Ectodermal cell (in vitro differentiated cells): ENCODE measurements around the gene PID1. TPM values are rescaled to one million over a fixed set of nuclear protein-coding genes. Genes with fewer than 3 reads are reported as not detected.
A peak's percentile ranks its signal among the peaks of the same experiment; 100 is the strongest.

Experiments
- H3K27ac ChIP-seq: 2 replicates; pipeline ENCODE4 v1.7.0; 2013; ENCODE audit warnings: mild to moderate bottlenecking, low read depth, low read length; ENCODE audit not compliant: insufficient read depth, poor library complexity, severe bottlenecking
- H3K27me3 ChIP-seq: 2 replicates; pipeline ENCODE4 v1.7.0; 2013; ENCODE audit warnings: mild to moderate bottlenecking, low read length; ENCODE audit not compliant: insufficient read depth, control insufficient read depth, poor library complexity, severe bottlenecking
- H3K36me3 ChIP-seq: one replicate; pipeline ENCODE4 v1.7.0; 2013; ENCODE audit warnings: low read length; ENCODE audit not compliant: control insufficient read depth, insufficient read depth
- H3K4me1 ChIP-seq: one replicate; pipeline ENCODE4 v1.7.0; 2013; ENCODE audit warnings: low read length; ENCODE audit not compliant: control insufficient read depth, insufficient read depth
- H3K4me3 ChIP-seq: 2 replicates; pipeline ENCODE4 v1.7.0; 2013; ENCODE audit warnings: low read depth, low read length, control low read depth; ENCODE audit not compliant: insufficient read depth
- H3K9me3 ChIP-seq: 2 replicates; pipeline ENCODE4 v1.7.0; 2013; ENCODE audit warnings: mild to moderate bottlenecking, low read length, moderate library complexity; ENCODE audit not compliant: control insufficient read depth
- WGBS, 2 experiments: methylation state at CpG; one replicate each; pipeline ENCODE4 v1.1.7; 2013; ENCODE audit warnings: missing lambda C conversion rate in 2 of 2; 5-methylcytosine and 5-hydroxymethylcytosine counted together
- polyA plus RNA-seq, 4 experiments: library from polyadenylated mRNA; stranded (reverse); fragments of 50-300 nt; gene quantifications; one replicate each; pipeline ENCODE4 v1.2.3, GENCODE V29; 2013

The PID1 gene, protein sequence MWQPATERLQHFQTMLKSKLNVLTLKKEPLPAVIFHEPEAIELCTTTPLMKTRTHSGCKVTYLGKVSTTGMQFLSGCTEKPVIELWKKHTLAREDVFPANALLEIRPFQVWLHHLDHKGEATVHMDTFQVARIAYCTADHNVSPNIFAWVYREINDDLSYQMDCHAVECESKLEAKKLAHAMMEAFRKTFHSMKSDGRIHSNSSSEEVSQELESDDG
- 5.1 TPM for polyA plus RNA-seq (2013, experiment 1 of 4)
- polyA plus RNA-seq (2013, experiment 2 of 4): 5.1 TPM
- 4.2 TPM for polyA plus RNA-seq (2013, experiment 3 of 4)
- polyA plus RNA-seq (2013, experiment 4 of 4): 4.9 TPM

DNA sequence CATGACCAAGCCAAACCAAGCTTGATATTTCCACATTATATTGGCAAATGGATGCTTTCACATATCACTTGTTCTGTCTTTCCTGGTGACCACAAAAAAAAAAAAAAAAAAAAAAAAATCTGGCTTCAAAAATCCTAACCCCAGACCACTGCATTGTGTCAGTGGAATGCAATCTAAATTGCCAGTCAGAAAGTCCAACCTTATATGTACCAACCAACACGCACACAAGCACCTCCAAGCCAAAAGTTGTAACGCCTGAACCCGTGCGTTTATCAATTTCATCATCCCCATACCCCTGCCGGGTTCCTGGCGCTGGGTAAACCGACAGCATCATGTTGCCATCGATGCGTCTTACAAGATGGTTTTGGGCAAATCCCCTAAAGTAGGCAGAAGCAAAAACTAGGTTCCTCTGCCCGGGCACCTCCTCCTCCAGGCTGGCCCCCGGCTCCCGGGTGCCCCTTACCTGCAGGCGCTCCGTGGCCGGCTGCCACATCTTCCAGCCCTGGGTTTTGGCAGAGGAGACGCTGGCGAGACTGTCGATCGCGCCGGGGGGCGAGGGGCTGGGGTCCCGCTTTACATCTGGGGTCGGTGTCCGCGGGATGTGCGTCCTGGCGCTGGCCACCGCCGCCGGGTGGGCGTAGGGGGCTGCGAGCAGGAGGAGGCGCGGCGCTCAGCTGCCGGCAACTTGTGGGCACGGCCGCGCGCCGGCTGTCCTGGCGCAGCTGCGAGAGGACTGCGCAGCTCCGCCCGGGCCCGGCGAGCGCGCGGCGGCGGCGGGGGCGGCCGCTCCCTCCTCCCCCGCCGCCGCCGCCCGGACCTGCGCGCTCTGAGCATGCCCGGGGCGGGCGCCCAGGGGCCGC, at the start of gene PID1:
TSS of gene PID1 (minus strand) at position 737 of the 860 bp plus-strand sequence. CDS start at position 493, 244 bp downstream.
- peak within 1 kb of the TSS; percentile 59 for H3K4me3 ChIP-seq
- H3K27me3 ChIP-seq: peaks cover 28% of the 10 kb centered on the region
- H3K27ac ChIP-seq: no peak within 1 kb of the TSS
- H3K9me3 ChIP-seq: no peaks in the 10 kb centered on the region
- no peaks in the 10 kb centered on the region for H3K4me1 ChIP-seq
- WGBS, 2 experiments: 7 to 8% methylated on average over 68 of the region's 68 CpGs
- no peaks in the 10 kb centered on the region for H3K36me3 ChIP-seq

DNA sequence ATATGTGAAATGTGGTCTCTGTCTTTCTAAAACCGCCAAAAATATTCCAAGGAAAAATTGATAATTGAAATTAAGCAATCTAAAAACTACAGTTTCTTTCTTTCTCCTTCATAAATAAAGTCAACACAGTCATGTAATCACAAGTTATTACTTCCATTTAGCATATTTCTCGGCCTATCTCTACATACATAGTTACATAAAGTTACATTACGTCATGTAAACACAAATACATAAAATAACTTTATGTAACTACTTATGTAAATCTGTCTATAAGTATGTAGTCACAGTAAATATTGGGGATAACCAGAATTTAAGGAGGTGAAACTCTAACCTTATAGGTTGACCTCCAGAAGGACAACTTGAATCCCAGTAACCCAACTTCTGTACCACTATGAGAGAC, 48.5 kb upstream of the PID1 start:
- Histone ChIP-seq H3K9me3 (no peaks in the 10 kb centered on the region), H3K4me3 (no peak overlapping the region), H3K4me1 (no peaks in the 10 kb centered on the region), H3K27me3 (no peaks in the 10 kb centered on the region), H3K27ac (no peak overlapping the region), H3K36me3 (no peaks in the 10 kb centered on the region)
- WGBS, 2 experiments: 94 to 96% methylated on average over 2 of the region's 3 CpGs

DNA sequence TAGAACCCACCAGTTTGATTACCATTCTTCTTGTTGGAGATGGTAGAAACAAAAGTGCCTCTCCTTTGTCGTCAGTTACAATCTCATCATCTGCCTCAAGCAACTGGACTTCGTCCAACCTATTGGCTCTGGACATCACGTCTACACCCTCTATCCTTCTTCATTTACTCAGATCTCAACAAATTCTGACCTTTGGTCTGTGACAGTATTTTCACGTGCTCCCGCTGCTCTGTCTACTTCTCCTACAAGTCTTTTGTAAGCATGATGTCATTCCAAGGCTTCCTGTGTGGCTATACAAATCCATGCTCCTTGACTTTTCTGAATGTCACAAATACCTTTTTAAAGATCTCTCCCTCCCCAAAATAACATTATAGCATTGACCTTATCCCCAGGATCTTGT, 43.0 kb upstream of the PID1 start:
- H3K4me3 ChIP-seq: no peak overlapping the region
- no peaks in the 10 kb centered on the region for H3K36me3 ChIP-seq
- no peaks in the 10 kb centered on the region for H3K9me3 ChIP-seq
- H3K27ac ChIP-seq: no peak overlapping the region
- no peaks in the 10 kb centered on the region for H3K27me3 ChIP-seq
- 92 to 93% methylated on average over 5 of the region's 5 CpGs for whole genome bisulfite sequencing, 2 experiments
- no peaks in the 10 kb centered on the region for H3K4me1 ChIP-seq

DNA sequence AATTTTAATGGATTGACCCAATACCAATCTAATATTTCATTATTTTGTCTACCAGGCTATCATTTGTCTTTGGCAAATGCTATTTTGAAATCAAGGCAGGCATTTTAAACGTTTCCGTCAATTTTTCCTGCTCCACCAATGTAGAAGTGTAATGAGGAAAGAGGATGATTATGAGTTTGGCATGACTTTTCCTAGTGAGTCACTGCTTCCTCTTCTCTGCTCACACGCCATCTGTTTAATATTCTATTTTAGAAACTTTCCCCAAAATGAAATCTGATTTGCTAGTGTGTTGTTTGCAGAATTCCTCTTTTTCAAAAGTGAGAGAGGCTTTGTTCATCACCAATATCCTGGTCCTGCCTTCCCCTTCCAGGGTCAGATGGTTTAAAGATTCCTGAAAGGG, 42.5 kb upstream of the PID1 start:
- no peaks in the 10 kb centered on the region for H3K9me3 ChIP-seq
- no peaks in the 10 kb centered on the region for H3K4me1 ChIP-seq
- no peaks in the 10 kb centered on the region for H3K36me3 ChIP-seq
- H3K4me3 ChIP-seq: no peak overlapping the region
- no peaks in the 10 kb centered on the region for H3K27me3 ChIP-seq
- H3K27ac ChIP-seq: no peak overlapping the region
- WGBS, 2 experiments: 98 to 100% methylated on average over 2 to 3 of the region's 3 CpGs

DNA sequence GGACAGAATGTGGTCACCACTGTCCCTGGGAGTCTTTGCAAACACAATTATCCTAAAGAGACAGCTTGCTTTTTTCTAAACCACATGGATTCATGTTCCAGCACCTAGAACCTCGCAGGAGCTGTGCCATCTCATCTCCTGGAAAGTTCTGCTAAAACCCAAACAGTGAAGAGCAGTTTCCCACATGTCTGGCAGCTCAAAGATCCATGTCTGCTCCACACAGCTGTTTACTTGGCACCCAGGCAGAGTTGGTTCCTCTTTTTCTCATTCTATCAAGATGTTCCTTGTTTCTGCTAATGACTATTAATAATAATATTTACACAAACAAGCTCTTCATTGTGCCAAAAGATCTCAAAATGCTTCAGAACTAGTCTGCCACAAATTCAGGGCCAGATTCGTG, 30.1 kb upstream of the PID1 start:
- 83 to 90% methylated on average over 2 of the region's 2 CpGs for WGBS, 2 experiments
- H3K36me3 ChIP-seq: no peaks in the 10 kb centered on the region
- H3K4me1 ChIP-seq: no peaks in the 10 kb centered on the region
- H3K27ac ChIP-seq: no peak overlapping the region
- peaks cover 5% of the 10 kb centered on the region for H3K27me3 ChIP-seq
- H3K9me3 ChIP-seq: no peaks in the 10 kb centered on the region
- no peak overlapping the region for H3K4me3 ChIP-seq

DNA sequence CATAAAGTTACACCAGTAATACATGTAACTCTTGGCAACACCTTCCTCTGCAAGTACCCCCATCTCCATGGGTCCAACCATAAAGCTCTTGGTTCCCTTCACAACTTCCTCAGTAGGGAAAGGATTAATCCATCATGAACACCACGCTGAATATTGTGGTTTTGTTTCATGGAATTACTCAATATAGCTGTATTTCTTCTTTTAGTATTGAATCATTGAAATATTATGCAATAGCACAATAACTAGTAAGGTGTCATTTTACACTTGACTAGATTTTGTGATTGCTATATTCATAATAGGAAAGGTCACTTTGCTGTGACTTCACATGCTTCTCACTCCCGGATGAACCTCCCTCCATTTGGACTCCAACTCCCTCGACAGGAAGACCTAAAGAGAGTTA, 29.7 kb upstream of the PID1 start:
- Histone ChIP-seq H3K27me3 (peaks cover 7% of the 10 kb centered on the region), H3K27ac (no peak overlapping the region), H3K4me1 (no peaks in the 10 kb centered on the region), H3K9me3 (no peaks in the 10 kb centered on the region), H3K4me3 (no peak overlapping the region), H3K36me3 (no peaks in the 10 kb centered on the region)
- 85 to 88% methylated on average over 2 to 3 of the region's 3 CpGs for WGBS, 2 experiments

DNA sequence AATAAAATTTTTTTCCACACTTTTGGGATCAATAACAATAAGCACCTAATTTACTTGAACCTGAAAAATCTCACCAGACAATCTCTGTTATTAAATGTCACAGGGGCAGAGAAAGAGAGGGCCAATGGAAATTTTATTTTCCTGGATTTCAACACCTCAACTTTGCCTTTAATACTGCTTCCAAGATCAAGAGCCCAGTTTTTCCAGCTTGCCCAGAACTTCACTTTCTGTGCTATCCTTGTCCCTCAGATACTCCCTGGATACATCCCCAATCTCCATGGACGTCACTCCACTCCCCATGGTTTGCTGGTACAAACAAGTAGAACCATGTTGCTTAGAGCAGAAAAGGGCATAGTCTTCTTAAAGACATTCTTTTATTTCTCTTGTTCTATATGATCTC, 29.3 kb upstream of the PID1 start:
- Histone ChIP-seq H3K27ac (no peak overlapping the region), H3K4me3 (no peak overlapping the region), H3K4me1 (no peaks in the 10 kb centered on the region), H3K27me3 (peaks cover 7% of the 10 kb centered on the region), H3K9me3 (no peaks in the 10 kb centered on the region), H3K36me3 (no peaks in the 10 kb centered on the region)
- WGBS, 2 experiments: 93% methylated on average over 1 of the region's 1 CpG

DNA sequence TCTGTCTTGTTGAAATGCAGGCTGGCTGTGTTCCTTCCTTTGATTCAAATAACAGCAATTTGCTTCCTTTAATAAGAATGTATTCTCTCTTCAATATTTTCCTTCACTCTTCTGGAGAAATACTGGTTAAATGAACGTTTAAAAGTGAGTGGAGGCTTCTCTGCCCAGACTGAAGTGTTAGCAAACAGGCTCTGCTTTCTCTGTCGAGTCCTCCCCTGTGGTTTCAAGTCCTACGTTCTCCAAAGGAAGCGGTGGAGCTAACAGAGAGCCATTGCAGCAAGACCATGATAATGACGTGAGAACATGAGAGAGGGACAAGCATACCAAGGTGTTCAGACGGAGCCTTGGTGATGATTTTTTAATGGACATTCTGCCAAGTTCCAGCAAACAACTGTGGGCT, 26.2 kb upstream of the PID1 start:
- H3K36me3 ChIP-seq: no peaks in the 10 kb centered on the region
- no peak overlapping the region for H3K4me3 ChIP-seq
- no peaks in the 10 kb centered on the region for H3K4me1 ChIP-seq
- H3K27me3 ChIP-seq: peaks cover 7% of the 10 kb centered on the region
- 78 to 82% methylated on average over 6 of the region's 6 CpGs for WGBS, 2 experiments
- no peaks in the 10 kb centered on the region for H3K9me3 ChIP-seq
- no peak overlapping the region for H3K27ac ChIP-seq

DNA sequence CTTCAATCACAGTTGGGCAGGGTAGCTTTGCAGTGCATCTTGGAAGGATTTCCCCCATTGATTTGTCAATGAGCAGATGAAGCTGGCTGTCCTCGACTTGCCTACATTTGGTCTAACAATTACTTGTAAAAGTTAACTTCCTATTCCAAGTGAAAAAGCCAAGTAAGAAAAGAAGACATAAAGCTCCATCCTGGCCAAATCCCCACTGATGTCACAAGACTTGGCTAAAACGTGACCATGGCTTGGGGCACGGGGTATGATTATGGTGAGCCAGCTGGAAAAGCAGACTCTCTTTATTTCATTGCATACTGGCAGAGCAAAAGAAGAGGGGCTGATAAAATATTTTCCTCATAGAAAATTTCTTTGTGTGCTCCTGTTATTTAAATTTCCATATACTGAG, 25.4 kb upstream of the PID1 start:
- WGBS, 2 experiments: 90 to 97% methylated on average over 3 of the region's 3 CpGs
- H3K27ac ChIP-seq: no peak overlapping the region
- H3K4me3 ChIP-seq: no peak overlapping the region
- no peaks in the 10 kb centered on the region for H3K9me3 ChIP-seq
- no peaks in the 10 kb centered on the region for H3K4me1 ChIP-seq
- H3K36me3 ChIP-seq: no peaks in the 10 kb centered on the region
- peaks cover 7% of the 10 kb centered on the region for H3K27me3 ChIP-seq

DNA sequence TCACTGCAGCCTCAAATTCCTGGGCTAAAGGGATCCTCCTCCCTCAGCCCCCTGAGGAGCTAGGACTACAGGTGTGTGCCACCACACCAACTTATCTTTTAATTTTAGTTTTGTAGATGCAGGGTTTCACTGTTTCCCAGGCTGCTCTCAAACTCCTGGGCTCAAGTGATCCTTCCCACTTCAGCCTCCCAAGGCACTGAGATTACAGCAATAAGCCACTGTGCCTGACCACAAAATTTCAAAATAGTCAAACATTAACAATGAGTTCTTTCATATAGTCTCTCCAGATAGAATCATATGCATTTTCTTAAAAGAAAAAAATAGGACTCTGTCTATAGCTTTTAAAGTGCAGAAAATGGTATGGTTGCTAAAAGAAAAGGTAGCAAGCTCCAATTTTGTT, 24.9 kb upstream of the PID1 start:
- Histone ChIP-seq H3K4me1 (no peaks in the 10 kb centered on the region), H3K4me3 (no peak overlapping the region), H3K9me3 (no peaks in the 10 kb centered on the region), H3K36me3 (no peaks in the 10 kb centered on the region), H3K27ac (no peak overlapping the region), H3K27me3 (peaks cover 7% of the 10 kb centered on the region)
